ENCODE measurements around the gene UBASH3A.
A peak's percentile ranks its signal among the peaks of the same experiment; 100 is the strongest.
"Not testable (repeated sequence)": the region's sequence is repeated elsewhere in the genome, so short reads cannot be mapped to it uniquely, and the experiment has no call there.

Gene UBASH3A

DNA sequence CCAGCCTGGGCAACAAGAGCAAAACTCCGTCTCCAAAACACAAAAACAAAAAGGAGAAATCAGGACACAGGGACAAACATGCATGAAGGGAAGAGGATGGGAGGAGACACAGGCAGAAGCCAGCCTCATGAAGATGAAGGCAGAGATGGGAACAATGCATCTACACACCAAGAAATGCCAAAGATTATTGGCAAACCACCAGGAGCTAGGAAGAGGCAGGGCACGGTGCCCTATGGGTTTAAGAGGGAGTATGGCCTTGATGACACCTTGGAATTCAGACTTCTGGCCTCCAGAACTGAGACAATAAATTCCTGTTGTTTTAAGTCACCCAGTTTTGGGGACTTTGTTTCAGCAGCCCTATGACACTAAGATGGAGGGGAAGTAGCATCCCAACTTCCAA, 13.0 kb upstream of the UBASH3A start:
- no peak for DNase-seq (ENCODE audit: low read depth)

DNA sequence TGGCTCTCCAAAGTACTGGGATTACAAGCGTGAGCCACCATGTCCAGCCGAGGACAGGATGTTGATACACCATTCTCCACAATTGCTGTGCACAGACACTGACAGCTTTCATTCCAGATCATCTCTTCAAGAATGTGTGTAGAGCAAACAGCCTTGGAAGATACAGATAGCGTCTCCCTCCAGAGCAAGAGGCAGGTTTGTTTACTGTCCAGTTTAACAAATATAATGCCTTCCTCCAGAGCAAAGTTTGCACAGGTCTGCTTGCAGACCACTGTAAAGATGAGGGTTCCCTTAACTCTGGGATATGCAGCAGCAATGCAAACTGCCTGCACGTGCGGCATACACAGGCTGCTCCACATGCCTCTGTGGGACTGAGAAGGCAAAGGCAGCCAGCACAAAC, 12.4 kb upstream of the UBASH3A start:
- no peak for DNase-seq (ENCODE audit: low read depth)

DNA sequence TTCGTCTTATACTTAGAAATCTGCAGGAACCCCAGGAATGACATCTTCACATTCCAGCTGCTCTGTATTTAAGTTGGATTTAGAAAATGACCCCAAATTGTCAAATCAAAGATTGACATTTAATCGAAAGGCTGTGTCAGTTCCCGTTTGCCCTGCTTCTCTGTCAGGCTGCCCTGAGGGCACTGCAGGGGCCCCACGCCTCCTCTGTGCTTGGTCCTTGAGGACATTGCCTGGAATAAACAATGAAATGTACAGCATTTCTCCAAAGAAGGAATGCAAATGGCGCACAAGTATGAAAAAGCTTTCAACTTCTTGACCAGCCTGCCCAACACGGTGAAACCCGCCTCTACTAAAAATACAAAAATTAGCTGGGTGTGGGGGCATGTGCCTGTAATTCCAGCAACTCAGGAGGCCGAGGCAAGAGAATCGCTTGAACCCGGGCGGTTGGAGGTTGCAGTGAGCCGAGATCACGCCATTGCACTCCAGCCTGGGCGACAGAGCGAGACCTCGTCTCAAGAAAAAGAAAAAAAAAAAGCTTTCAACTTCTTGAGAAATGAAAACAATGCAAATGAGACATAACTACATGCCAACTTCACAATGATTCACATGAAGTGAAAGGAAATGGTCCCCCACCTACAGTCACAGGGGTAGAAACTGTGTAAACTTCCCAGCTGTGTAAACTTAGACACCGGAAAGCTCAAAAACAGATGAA, 10.8 kb upstream of the UBASH3A start:
- DNase-seq (ENCODE audit: low read depth), result no peak

DNA sequence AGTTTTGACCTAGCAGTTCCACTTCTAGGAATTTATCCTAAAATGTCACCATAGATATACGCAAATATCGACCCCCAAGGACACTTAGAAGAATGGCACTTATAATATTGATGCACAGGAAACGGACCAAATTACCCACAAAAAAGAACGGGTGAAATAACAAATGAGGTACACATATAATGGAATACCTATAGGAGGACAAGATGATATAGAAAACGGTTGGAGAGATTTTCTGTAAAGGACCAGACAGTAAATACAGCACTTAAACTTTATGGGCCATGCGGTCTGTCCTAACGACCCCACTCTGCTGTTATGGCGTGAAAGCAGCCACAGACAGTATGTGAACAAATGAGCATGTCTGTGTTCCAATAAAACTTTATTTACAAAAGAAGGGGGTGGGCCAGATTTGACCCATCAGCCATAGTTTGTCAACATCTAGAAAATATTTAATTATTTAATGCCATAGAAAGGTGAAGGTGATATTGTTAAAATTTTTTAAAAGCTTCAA, 10.2 kb upstream of the UBASH3A start:
- no peak for DNase-seq (ENCODE audit: low read depth)

DNA sequence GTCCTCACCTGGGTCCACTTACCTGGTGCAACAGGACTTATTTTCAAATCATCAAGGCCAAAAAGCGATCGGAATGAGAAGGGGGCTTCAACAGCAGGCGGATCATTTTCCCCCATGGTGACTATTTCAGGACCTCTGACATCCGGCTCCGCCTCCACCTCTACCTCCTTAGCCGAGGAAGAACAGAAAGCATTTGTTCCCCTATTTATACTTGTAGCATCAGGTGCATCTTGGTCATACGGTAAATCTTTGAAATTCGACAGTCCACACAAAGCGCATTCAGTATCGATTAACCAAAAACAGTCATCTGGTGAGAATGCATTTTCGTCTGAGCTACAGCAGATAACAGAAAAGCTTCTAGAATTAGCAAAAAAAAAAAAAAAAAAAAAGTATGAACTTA, 8.4 kb upstream of the UBASH3A start:
- no peak for DNase-seq (ENCODE audit: low read depth)

DNA sequence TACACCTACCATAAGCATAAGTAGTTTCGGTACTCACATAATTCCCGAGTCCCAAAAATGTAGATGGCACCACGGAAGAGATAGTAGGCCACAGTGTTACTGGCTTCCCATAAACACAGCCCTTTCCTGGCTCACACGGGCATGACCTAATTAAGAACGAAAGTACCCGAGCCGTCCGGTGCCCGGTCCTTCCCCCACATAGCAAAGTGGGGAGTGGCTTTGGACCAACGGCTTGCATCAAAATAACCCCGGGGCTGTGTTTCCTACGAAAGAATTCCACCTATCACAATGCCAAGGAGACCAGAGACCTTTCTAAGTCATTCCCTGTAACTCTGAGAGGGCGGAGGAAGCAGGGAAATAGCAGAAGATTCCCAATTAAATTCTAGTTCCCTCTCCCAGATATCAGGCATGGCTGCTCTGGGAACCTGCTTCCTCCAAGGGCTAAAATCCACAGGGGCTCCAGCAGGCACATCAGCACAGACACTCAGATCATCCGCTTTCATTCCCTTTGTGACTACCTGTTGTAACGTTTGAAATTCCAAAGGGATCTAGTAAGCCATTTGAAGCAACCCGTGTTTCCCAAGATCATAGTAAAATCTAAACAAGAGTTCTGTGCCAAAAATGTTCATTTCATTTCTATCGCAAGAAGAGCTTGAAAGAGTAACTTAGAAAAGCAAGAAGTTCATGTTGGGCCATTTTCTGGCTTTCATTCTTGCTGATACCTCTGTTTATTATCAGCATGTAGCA, 7.6 kb upstream of the UBASH3A start, which contains the start of gene TMPRSS3:
TSS of gene TMPRSS3 (minus strand) at position 148 of the 747 bp plus-strand sequence. CDS start 635 bp downstream, outside the sequence.
- no peak for DNase-seq (ENCODE audit: low read depth)

DNA sequence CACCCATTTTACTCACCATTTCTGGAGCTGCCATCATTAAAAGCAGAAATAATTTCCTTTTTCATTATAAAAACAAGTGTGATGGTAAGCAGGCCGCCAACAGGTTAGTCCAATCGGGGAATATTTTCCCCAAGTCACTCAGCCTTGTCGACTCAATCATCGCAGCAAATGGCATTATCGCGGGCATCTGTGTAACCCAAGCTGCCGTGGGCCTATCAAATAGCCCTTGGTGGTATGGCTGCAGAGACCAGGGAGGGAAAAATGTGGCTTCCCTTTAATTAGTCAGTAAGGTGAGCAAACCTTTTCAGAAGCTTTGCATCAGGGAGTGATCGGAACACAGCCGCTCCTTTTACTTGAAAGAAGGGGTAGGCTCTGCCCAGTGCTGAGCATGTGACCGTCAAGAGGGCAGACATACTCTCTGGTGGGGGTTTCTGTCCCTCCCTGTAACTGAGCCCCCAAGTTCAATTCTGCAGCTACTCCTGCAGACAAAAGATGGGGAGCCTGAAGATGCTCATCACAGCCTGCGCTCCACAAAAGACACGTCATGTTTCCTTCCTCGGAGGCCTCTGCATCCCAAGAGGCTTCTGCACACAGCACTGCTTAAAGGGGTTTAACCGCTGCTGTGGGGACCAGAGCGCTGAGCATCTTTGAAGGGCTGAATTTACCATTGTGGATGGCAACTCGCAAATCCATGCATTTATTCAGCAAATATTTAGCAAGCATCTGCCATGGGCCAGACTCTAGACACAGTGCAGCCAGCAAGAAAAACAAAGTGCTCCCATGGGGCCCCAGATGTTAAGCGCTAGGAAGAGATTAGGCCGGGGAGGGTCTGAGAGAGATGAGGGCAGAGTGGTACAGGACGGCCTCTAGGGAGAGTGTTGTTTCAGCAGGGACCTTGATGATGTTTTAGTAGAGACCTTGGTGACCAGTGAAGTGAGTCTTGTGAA, 6.6 kb upstream of the UBASH3A start:
- no peak for DNase-seq (ENCODE audit: low read depth)

DNA sequence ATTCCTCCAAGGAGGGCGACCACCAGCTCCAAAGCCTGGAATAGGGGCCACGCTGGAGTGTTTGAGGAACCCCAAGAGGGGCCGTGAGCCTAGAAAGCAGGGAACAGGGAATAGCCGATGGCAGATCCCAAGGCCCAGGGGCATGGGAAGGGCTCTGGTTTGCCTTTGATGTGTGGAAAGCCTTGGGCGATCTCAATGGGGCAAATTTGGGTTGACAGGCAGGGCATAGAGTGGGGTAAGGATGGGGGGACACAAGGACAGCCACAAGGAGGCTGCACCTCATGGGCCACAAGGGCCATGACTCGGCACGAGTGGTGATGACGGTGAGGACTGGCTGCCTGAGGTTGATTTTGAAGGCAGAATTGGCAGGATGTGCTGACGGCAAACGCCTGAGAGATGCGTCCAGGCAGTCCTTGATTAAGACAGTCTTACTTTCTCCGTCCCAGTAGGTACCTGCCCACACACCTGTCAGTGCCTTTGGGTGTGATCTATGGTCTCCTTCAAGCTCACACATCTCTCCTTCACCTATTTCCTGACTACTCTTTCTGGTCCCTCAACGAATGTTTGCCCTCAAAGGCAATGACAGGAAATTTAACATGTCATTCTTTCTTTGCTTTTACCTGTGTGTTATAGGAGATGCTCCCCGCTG, 5.8 kb upstream of the UBASH3A start:
- no peak for DNase-seq (ENCODE audit: low read depth)

DNA sequence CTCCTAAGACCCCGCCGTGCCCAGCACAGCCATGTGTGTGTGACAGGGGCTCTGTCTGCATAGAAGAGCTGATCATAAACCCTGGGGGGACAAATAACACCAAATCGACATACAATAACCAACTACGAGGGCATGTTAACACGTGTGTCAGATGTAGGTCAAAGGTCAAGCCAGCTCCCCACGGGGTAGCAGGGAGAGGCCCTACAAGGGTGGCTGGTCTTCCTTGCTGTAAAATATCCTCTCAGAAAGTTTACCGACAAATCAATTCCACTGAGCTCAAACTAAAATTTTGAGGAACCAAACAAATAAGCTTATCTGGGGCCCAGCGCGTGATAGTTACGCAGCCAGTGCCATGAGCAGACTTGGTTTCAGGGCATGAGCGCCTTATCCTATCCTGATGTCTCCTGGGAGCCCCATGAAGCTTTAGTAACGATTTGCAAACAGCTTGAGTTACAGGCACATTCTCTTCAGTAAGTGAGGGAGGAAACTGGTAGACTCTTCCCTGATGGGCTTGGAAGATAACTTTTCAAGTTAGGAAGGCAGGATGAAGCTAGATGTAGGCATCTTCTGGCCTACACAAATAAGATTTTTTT, 5.2 kb upstream of the UBASH3A start:
- no peak for DNase-seq (ENCODE audit: low read depth)

DNA sequence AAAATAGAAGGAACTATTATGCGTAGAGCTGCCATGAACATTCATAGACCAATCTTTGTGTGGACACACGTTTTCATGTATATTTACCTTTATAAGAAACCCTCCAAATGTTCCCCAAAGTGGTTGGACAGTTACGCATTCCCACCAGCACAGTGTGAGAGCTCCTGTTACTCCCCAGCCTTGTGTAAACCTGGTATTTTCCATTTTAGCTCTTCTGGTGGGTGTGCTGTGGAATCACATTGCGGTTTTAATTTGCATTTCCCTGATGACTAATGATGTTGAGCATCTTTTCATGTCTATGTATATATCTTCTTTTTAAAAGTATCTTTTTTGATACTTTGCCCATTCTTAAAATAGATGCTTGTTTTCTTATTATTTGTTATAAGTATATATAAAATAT, 3.2 kb upstream of the UBASH3A start:
- DNase-seq (ENCODE audit: low read depth), result peak; percentile 11

DNA sequence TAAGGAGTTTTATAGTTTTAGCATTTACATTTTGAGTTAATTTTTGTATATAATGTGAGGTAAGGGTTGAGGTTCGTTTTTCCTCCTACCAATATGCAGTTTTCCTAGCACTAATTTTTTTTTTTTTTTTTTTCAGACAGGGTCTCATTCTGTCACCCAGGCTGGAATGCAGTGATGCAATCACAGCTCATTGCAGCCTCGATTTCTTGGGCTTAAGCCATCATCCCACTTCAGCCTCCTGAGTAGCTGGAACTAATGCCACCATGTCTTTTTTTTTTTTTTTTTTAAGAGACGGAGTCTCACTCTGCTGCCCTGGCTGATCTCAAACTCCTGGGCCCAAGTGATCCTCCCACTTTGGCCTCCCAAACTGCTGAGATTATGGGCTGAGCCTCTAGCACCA, 2.5 kb upstream of the UBASH3A start:
- no peak for DNase-seq (ENCODE audit: low read depth)

DNA sequence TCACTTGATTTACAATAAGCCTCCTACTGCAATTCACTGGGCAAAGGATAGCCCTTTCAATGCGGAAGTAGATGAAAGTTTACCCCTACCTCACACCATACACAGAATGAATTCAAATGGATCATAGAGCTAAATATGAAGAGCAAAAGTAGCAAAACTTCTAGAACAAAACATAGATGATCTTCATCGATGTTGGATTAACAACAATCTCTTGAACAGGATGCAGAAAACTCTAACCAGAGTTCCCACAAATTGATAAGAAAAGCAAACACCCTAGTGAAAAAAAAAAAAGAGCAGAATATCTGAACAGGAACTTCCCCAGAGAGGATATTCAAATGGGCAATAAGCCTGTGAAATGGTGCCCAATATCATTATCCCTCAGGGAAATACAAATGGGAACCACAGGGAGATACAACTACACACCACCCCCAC, 1.9 kb upstream of the UBASH3A start:
- DNase-seq (ENCODE audit: low read depth), result no peak

DNA sequence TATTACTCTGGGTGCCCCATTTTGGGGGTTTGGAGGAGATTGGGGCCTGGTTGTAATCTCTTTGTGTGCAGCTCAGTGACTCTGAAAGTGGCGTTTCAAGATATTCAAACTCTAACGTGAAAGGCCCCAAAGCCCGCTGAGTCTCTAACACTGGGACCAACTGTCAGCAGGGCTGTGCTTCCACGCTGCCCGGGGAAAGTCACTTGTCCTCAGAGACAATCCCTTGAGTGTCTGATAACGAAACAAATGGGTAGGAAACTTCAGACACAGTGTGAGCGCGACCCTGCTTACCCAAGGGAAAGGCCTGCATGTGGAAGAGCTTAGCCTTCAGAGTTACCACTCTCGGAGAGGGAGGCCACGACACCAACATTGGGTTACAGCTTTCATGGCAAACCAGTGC, 837 bp downstream of the UBASH3A start:
- no peak for DNase-seq (ENCODE audit: low read depth)

DNA sequence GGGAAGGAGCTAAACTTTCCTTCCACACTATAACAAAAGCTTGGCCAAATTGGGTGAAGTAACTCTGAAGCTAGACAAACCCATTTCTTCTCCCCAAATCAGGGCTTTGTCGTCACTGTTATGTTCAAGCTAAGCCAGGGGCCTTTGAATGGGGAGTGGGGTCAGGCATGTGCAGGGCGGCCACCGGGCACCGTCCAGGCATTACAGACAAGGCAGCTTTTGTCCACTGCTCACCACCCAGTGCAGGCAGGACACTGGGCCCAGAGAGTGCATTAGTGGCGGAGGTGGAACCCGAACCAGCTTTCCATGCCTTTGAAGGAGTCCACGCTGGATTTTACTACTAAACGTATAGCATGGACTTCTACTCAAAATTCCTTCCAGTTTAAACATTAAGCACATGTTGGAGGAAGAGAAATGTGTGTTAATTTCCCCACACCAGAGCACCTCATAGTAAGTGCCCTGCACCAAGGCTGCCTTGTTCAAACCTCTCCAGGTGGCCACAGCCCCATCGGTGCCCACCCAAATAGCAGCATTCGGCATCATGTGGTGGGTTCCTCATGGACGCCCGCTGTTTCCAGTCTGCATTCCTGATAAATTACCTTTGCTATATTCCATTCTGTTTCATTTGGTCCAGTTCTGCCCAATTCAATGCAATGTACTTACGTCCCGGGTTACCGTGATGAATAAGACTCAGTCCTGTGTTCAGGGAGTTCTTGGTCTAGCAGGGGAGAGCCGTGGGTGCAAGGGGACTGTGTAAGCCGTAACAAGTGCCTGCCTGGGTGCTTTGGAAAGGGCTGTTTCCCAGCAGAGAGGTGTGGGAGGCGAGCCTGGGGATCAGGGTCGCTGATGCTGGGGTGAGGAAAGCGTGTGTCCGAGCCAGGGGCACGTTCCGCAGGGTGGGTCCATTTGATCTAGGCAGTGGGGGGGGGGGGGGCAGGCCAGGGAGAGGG, 1.6 kb downstream of the UBASH3A start:
- no peak for DNase-seq (ENCODE audit: low read depth)

DNA sequence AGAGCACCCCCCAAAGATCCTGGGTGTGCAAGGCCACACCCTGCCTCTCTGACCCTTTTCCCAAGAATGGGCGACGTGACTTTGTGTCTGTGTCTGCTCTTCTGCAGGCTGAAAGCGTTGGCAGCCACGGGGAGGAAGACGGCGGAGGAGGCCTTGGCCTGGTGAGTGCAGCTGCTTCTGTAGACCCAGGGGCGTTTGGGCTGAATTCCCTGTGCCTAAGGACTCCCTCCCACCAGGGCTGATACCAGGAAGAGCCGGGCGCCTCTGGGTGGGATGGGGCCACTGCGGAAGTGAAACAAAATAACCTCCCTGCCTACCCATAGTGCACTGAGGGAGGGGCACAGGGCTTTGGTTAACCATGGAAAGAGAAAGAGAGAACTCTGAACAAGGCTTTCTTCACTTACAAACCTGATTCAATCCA, 2.5 kb downstream of the UBASH3A start:
- DNase-seq (ENCODE audit: low read depth), result no peak

DNA sequence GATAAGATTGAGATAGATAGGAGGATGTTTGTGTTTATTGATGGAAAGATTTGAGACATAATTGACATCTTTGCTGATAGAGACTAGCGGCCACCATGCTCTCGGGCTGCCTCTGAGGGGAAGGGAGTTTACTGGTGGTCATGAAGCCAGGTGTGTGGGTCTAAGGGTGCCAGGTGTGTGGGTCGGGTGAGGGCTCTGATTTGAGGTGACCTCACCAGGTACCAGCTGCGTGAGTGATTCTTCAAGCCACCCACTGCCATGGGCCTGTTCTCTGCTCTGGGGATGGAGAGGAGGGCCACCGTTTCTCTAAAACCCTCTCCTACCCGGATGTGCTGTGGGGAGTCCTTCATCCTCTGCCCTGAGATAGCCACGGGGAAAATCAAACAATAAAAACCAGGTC, 3.2 kb downstream of the UBASH3A start:
- no peak for DNase-seq (ENCODE audit: low read depth)

DNA sequence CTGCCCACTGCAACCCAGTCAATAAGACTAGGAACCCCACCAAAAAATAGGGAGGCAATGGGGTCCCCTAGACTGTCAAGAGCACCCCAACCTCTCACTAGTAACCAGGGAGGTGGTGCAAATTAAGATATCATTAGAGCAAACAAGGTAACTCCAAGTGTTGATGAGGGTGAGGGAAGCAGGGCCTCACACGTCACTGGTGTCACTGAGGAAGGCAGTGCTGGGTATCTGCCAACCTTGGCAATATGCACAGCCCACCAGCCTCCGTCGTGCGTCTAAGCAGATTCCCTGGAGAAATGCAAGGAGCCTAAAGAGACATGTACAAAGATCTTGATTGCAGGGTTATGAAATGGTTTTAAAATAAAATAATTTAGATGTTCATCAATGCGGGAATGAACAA, 3.8 kb downstream of the UBASH3A start:
- DNase-seq (ENCODE audit: low read depth), result no peak

DNA sequence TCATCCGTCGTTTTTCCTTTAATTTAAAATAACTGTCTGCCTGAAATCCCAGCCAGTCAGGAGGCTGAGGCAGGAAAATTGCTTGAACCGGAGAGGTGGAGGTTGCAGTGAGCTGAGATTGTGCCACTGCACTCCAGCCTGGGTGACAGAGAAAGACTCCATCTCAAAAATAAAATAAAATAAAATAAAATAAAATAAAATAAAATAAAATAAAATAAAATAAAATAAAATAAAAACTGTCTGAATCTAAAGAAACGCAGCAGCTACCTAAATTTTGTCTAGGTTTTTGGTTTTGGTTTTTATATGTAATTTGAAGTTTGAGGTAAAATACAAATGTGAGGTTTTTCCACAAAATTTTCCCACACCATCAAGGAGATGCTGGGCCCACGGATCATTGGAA, 5.0 kb downstream of the UBASH3A start:
- DNase-seq (ENCODE audit: low read depth), result not testable (repeated sequence)

DNA sequence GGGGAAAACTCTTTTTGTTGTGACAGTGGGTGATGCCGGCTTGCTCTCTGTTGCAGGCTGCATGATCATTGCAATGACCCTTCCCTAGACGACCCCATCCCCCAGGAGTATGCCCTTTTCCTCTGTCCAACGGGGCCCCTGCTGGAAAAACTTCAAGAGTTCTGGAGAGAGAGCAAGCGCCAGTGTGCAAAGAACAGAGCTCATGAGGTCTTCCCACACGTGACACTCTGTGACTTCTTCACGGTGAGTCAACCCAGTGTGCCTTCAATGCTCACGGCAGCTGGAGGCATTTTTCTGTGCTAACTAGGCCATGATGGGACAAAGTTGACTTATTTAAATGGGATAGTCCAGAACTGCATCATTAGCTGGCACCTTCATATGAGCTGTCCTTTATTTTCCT, 5.7 kb downstream of the UBASH3A start:
- no peak for DNase-seq (ENCODE audit: low read depth)

DNA sequence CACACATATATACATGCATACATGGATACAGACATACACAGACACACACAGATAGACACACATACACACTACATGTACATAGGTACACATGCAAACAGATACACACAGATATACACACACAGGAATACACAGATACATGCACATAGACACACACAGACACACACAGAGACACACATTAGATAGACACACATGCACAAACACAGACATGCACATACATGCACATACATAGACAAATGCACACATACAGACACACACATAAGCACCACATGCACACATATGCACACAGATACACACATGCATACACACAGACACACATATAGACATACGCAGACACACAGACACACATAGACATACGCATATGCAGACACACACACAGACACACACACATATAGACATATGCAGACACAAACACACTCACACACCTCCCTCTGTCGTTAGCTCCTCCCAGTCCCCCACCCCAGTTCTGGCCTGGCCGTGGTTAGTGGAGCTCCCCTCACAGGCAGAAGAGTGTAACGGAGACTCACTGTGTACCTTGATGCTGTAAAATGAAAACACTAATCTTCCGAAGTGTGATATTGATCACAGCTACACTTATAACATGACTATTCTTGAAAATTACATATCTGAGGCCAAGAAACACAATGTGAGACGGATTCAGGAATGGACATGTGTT, 7.6 kb downstream of the UBASH3A start:
- no peak for DNase-seq (ENCODE audit: low read depth)

All from iris pigment epithelial cell (primary cell).